Measurements from ENCODE around the gene CDK19. TPM values are rescaled to one million over a fixed set of nuclear protein-coding genes. Genes with fewer than 3 reads are reported as not detected.
"Not testable (repeated sequence)": the region's sequence is repeated elsewhere in the genome, so short reads cannot be mapped to it uniquely, and the experiment has no call there.

Gene CDK19
- total and polyA plus RNA-seq, 2 experiments from 2014 or later, result 3.3 to 11.2 TPM

- no peaks in the 10 kb centered on the region; the same call in 1 of the 2 replicates for H3K79me2 ChIP-seq (ENCODE audit: insufficient read depth)
- H3K4me3 ChIP-seq, result no peak overlapping the region
- H2AFZ ChIP-seq, result no peak overlapping the region
- H3K36me3 ChIP-seq (ENCODE audit: low read depth), result no peaks in the 10 kb centered on the region
- no peaks in the 10 kb centered on the region for H3K9me2 ChIP-seq (ENCODE audit: insufficient read depth)
- no peak overlapping the region for H3K27ac ChIP-seq
- H4K20me1 ChIP-seq (ENCODE audit: insufficient read depth), result no peaks in the 10 kb centered on the region
- no peak overlapping the region for H3K4me2 ChIP-seq (ENCODE audit: unreplicated experiment)
- WGBS, 2 experiments (ENCODE audit: low coverage in 1 of 2, low lambda C conversion rate in 2 of 2, missing lambda C conversion rate in 2 of 2), result 77 to 85% methylated on average over 3 of the region's 3 CpGs
- in situ Hi-C loops (cut with MboI), result no loop called here
- DNase-seq, result no peak
- H3K9me3 ChIP-seq (ENCODE audit: low read depth), result no peaks in the 10 kb centered on the region
- TF ChIP-seq EZH2phosphoT487 (IDR thresholded peaks at IDR 0.05; ENCODE audit: insufficient read depth, low read depth) (no peak), EZH2 (IDR thresholded peaks at IDR 0.05; ENCODE audit: insufficient read depth, poor library complexity, severe bottlenecking) (no peak)
- H3K4me1 ChIP-seq (ENCODE audit: insufficient read depth), result no peaks in the 10 kb centered on the region
- no peak overlapping the region for H3K9ac ChIP-seq
- H3F3A ChIP-seq (ENCODE audit: insufficient read depth), result no peaks in the 10 kb centered on the region
- H3K27me3 ChIP-seq (replicated peaks; ENCODE audit: insufficient read depth), result no peaks in the 10 kb centered on the region
Observed at GRCh38 chr6:110755411-110755834, 59.8 kb downstream of the CDK19 start.

GRCh38 chr6:110753936-110754668 lies 61.2 kb downstream of the CDK19 start:
- H3F3A ChIP-seq (ENCODE audit: insufficient read depth); H3K36me3 ChIP-seq (ENCODE audit: low read depth); H3K4me1 ChIP-seq (ENCODE audit: insufficient read depth); H4K20me1 ChIP-seq (ENCODE audit: insufficient read depth); in situ Hi-C loops (cut with MboI); H3K9me3 ChIP-seq (ENCODE audit: low read depth); H2AFZ ChIP-seq; H3K27ac ChIP-seq; H3K9me2 ChIP-seq (ENCODE audit: insufficient read depth); H3K4me3 ChIP-seq; H3K9ac ChIP-seq; DNase-seq; H3K27me3 ChIP-seq (replicated peaks; ENCODE audit: insufficient read depth); H3K79me2 ChIP-seq (ENCODE audit: insufficient read depth); H3K4me2 ChIP-seq (ENCODE audit: unreplicated experiment): not testable (repeated sequence)
- WGBS, 2 experiments (ENCODE audit: low coverage in 1 of 2, low lambda C conversion rate in 2 of 2, missing lambda C conversion rate in 2 of 2), result 95 to 97% methylated on average over 9 of the region's 9 CpGs

- 71 to 74% methylated on average over 3 of the region's 3 CpGs for WGBS, 2 experiments (ENCODE audit: low coverage in 1 of 2, low lambda C conversion rate in 2 of 2, missing lambda C conversion rate in 2 of 2)
- TF ChIP-seq EZH2 (IDR thresholded peaks at IDR 0.05; ENCODE audit: insufficient read depth, poor library complexity, severe bottlenecking) (no peak), EZH2phosphoT487 (IDR thresholded peaks at IDR 0.05; ENCODE audit: insufficient read depth, low read depth) (no peak)
- Histone ChIP-seq H3K79me2 (ENCODE audit: insufficient read depth) (no peaks in the 10 kb centered on the region), H3K27me3 (replicated peaks; ENCODE audit: insufficient read depth) (no peaks in the 10 kb centered on the region), H3F3A (ENCODE audit: insufficient read depth) (no peaks in the 10 kb centered on the region), H3K36me3 (ENCODE audit: low read depth) (no peaks in the 10 kb centered on the region), H3K4me1 (ENCODE audit: insufficient read depth) (no peaks in the 10 kb centered on the region), H2AFZ (no peak overlapping the region), H3K27ac (no peak overlapping the region), H3K9me2 (ENCODE audit: insufficient read depth) (no peaks in the 10 kb centered on the region), H4K20me1 (ENCODE audit: insufficient read depth) (no peaks in the 10 kb centered on the region), H3K9me3 (ENCODE audit: low read depth) (no peaks in the 10 kb centered on the region), H3K9ac (no peak overlapping the region), H3K4me2 (ENCODE audit: unreplicated experiment) (no peak overlapping the region), H3K4me3 (no peak overlapping the region)
- no peak for DNase-seq
- in situ Hi-C loops (cut with MboI), result no loop called here
Observed at GRCh38 chr6:110748453-110748852, 66.8 kb downstream of the CDK19 start.

- no peaks in the 10 kb centered on the region for H3K9me2 ChIP-seq (ENCODE audit: insufficient read depth)
- no peaks in the 10 kb centered on the region for H3K9me3 ChIP-seq (ENCODE audit: low read depth)
- H3F3A ChIP-seq (ENCODE audit: insufficient read depth), result no peaks in the 10 kb centered on the region
- H3K27me3 ChIP-seq (replicated peaks; ENCODE audit: insufficient read depth), result no peaks in the 10 kb centered on the region
- no peak overlapping the region for H3K4me2 ChIP-seq (ENCODE audit: unreplicated experiment)
- no peak overlapping the region for H3K9ac ChIP-seq
- H3K27ac ChIP-seq, result no peak overlapping the region
- WGBS, 2 experiments (ENCODE audit: low coverage in 1 of 2, low lambda C conversion rate in 2 of 2, missing lambda C conversion rate in 2 of 2), result 87 to 100% methylated on average over 1 of the region's 1 CpG
- in situ Hi-C loops (cut with MboI), result no loop called here
- H4K20me1 ChIP-seq (ENCODE audit: insufficient read depth), result no peaks in the 10 kb centered on the region
- TF ChIP-seq EZH2phosphoT487 (IDR thresholded peaks at IDR 0.05; ENCODE audit: insufficient read depth, low read depth) (no peak), EZH2 (IDR thresholded peaks at IDR 0.05; ENCODE audit: insufficient read depth, poor library complexity, severe bottlenecking) (no peak)
- H3K79me2 ChIP-seq (ENCODE audit: insufficient read depth), result no peaks in the 10 kb centered on the region
- H2AFZ ChIP-seq, result no peak overlapping the region
- H3K4me3 ChIP-seq, result no peak overlapping the region
- H3K4me1 ChIP-seq (ENCODE audit: insufficient read depth), result no peaks in the 10 kb centered on the region
- DNase-seq, result no peak
- H3K36me3 ChIP-seq (ENCODE audit: low read depth), result 0 out of 2 replicates have a peak, but pooled peaks cover 2% of the 10 kb centered on the region
Observed at GRCh38 chr6:110746680-110747079, 68.6 kb downstream of the CDK19 start.

Measured in GM23248 (cell line).